K562 (cell line): ENCODE data around the gene ZNF366. TPM values are rescaled to one million over a fixed set of nuclear protein-coding genes. Genes with fewer than 3 reads are reported as not detected.

ENCODE experiments used
- CEBPG ChIP-seq, 3 experiments: fragments of 200-800 bp in 1 of 3; sonication (Bioruptor generic) in 1 of 3; sonication (generic) in 1 of 3; formaldehyde crosslinking in 1 of 3; IDR thresholded peaks in 2 of 3; conservative IDR thresholded peaks in 1 of 3; 2 replicates each; pipeline versions ENCODE4 v1.6.1 to v1.8.0; 2016 to 2022; ENCODE audit warnings: missing compliant biosample characterization in 2 of 3, missing genetic modification characterization in 2 of 3, mild to moderate bottlenecking in 1 of 3, missing genetic modification reagents in 1 of 3
- CHD4 ChIP-seq: fragments of 200-600 bp; sonication (generic); IDR thresholded peaks from 3 replicates; pipeline ENCODE4 v1.6.1; 2012; ENCODE audit warnings: low read depth, mild to moderate bottlenecking, mixed read lengths, low read length, inconsistent platforms; ENCODE audit not compliant: insufficient read depth, insufficient replicate concordance, poor library complexity, severe bottlenecking
- ETV5 ChIP-seq: sonication (generic); formaldehyde crosslinking; IDR thresholded peaks from 2 replicates; pipeline ENCODE4 v1.4.0; 2020; ENCODE audit warnings: low read depth, mild to moderate bottlenecking, missing genetic modification reagents
- GABPB1 ChIP-seq: sonication (generic); formaldehyde crosslinking; IDR thresholded peaks from 2 replicates; pipeline ENCODE4 v1.8.0; 2022; ENCODE audit warnings: mild to moderate bottlenecking, missing genetic modification reagents
- NR2C1 ChIP-seq, 2 experiments: fragments of 450-650 bp; IDR thresholded peaks; 2 replicates each; pipeline ENCODE4 v1.6.1; 2017; ENCODE audit warnings: mild to moderate bottlenecking in 2 of 2, antibody characterized with exemption in 1 of 2, inconsistent platforms in 1 of 2, missing compliant biosample characterization in 1 of 2, missing genetic modification characterization in 1 of 2
- NR2C2 ChIP-seq, 2 experiments: fragments of 200-800 bp in 1 of 2; sonication (Bioruptor generic) in 1 of 2; sonication (generic) in 1 of 2; formaldehyde crosslinking in 1 of 2; IDR thresholded peaks; 2 replicates each; pipeline versions ENCODE4 v1.6.1 to v1.8.0; 2016 to 2022; ENCODE audit warnings: mild to moderate bottlenecking in 1 of 2, missing compliant biosample characterization in 1 of 2, missing genetic modification characterization in 1 of 2, missing genetic modification reagents in 1 of 2
- POLR2H ChIP-seq: IDR thresholded peaks from 2 replicates; pipeline ENCODE4 v1.6.1; 2016; ENCODE audit warnings: missing genetic modification characterization, low read depth, mild to moderate bottlenecking, control low read depth, missing compliant biosample characterization, moderate library complexity
- RAD51 ChIP-seq: fragments of 450-650 bp; IDR thresholded peaks from 2 replicates; pipeline ENCODE4 v1.7.1; 2016; ENCODE audit warnings: low read depth, mild to moderate bottlenecking, borderline replicate concordance
- RBM22 ChIP-seq: fragments of 200-400 bp; formaldehyde crosslinking; IDR thresholded peaks from 2 replicates; pipeline ENCODE4 v1.6.1; 2018; ENCODE audit warnings: low read length, low read depth; ENCODE audit not compliant: poor library complexity, severe bottlenecking
- STAT5B ChIP-seq: fragments of 250-450 bp; sonication (Bioruptor Pico); IDR thresholded peaks from 2 replicates; pipeline ENCODE4 v1.8.0; 2021; ENCODE audit warnings: mild to moderate bottlenecking, inconsistent platforms
- ZNF431 ChIP-seq: sonication (generic); formaldehyde crosslinking; IDR thresholded peaks from 2 replicates; pipeline ENCODE4 v1.8.0; 2022; ENCODE audit warnings: mild to moderate bottlenecking, missing genetic modification reagents
- polyA plus RNA-seq, 8 experiments: library from polyadenylated mRNA; depleted of rRNA in 4 of 8; stranded (reverse) in 5 of 8; unstranded in 3 of 8; fragments of >200 nt; fragmentation: Nextera tagmentation in 2 of 8; fragmentation: Illumina TruSeq in 1 of 8; extraction: Ambion mirVana in 2 of 8; extraction: Trizol in 1 of 8; gene quantifications; 2 replicates each; pipeline versions ENCODE4 v1.2.1 to v1.2.3, GENCODE V29; 2011 to 2014; ENCODE audit warnings: inconsistent platforms in 1 of 8, missing spikeins in 1 of 8
- total RNA-seq, 7 experiments: library from RNA; depleted of rRNA in 6 of 7; stranded (reverse); fragments of >200 nt in 6 of 7; fragmentation: Illumina TruSeq in 2 of 7; extraction: Trizol in 2 of 7; gene quantifications; 2 replicates each; pipeline versions ENCODE4 v1.2.1 to v1.2.3, GENCODE V29; 2011 to 2021; ENCODE audit warnings: low replicate concordance in 1 of 7
- TF ChIP-seq, protein P1 (sequence below): fragments of 450-650 bp; IDR thresholded peaks from 2 replicates; pipeline ENCODE4 v1.6.1; 2016; ENCODE audit warnings: mild to moderate bottlenecking, moderate library complexity
- TF ChIP-seq, protein P2 (sequence below), 2 experiments: fragments of 450-650 bp; IDR thresholded peaks; 2 replicates each; pipeline ENCODE4 v1.6.1; 2016

Gene ZNF366
- total and polyA plus RNA-seq, 9 of the 15 experiments (the other 6 are each of a cell fraction or from before 2014, with no cell fraction given) = not detected

DNA sequence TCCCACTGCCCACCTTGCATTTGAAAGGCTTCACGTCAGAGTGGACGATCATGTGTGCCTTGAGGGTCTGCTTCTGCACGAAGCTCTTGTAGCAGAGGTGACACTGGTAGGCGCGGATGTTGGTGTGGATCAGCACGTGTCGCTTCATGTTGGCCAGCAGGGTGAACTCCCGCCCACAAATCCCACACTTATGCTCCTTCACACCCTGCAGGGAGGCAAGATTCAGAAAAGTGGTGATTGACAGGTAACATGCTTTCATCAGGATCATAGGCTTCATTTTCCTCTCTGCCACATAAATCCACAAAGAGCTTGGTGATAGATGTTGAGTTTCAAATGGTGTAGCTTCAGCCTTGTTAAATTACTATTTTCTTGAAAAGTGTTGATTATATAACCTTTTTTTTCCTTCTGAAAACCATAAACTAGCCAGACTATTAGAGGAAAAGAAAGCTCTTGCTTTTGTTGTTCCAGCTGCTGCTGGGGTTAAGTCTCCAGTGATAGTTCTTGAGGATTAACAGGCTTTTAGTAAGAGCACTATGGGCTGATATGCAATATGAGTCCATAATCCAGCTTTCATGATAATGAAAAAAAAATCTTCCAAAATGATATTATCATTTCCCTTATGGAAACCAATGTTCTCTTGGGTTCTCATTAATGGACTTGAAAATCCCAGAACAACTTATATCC lies 50.7 kb downstream of the ZNF366 start (continued):
- TF ChIP-seq, protein P1, sequence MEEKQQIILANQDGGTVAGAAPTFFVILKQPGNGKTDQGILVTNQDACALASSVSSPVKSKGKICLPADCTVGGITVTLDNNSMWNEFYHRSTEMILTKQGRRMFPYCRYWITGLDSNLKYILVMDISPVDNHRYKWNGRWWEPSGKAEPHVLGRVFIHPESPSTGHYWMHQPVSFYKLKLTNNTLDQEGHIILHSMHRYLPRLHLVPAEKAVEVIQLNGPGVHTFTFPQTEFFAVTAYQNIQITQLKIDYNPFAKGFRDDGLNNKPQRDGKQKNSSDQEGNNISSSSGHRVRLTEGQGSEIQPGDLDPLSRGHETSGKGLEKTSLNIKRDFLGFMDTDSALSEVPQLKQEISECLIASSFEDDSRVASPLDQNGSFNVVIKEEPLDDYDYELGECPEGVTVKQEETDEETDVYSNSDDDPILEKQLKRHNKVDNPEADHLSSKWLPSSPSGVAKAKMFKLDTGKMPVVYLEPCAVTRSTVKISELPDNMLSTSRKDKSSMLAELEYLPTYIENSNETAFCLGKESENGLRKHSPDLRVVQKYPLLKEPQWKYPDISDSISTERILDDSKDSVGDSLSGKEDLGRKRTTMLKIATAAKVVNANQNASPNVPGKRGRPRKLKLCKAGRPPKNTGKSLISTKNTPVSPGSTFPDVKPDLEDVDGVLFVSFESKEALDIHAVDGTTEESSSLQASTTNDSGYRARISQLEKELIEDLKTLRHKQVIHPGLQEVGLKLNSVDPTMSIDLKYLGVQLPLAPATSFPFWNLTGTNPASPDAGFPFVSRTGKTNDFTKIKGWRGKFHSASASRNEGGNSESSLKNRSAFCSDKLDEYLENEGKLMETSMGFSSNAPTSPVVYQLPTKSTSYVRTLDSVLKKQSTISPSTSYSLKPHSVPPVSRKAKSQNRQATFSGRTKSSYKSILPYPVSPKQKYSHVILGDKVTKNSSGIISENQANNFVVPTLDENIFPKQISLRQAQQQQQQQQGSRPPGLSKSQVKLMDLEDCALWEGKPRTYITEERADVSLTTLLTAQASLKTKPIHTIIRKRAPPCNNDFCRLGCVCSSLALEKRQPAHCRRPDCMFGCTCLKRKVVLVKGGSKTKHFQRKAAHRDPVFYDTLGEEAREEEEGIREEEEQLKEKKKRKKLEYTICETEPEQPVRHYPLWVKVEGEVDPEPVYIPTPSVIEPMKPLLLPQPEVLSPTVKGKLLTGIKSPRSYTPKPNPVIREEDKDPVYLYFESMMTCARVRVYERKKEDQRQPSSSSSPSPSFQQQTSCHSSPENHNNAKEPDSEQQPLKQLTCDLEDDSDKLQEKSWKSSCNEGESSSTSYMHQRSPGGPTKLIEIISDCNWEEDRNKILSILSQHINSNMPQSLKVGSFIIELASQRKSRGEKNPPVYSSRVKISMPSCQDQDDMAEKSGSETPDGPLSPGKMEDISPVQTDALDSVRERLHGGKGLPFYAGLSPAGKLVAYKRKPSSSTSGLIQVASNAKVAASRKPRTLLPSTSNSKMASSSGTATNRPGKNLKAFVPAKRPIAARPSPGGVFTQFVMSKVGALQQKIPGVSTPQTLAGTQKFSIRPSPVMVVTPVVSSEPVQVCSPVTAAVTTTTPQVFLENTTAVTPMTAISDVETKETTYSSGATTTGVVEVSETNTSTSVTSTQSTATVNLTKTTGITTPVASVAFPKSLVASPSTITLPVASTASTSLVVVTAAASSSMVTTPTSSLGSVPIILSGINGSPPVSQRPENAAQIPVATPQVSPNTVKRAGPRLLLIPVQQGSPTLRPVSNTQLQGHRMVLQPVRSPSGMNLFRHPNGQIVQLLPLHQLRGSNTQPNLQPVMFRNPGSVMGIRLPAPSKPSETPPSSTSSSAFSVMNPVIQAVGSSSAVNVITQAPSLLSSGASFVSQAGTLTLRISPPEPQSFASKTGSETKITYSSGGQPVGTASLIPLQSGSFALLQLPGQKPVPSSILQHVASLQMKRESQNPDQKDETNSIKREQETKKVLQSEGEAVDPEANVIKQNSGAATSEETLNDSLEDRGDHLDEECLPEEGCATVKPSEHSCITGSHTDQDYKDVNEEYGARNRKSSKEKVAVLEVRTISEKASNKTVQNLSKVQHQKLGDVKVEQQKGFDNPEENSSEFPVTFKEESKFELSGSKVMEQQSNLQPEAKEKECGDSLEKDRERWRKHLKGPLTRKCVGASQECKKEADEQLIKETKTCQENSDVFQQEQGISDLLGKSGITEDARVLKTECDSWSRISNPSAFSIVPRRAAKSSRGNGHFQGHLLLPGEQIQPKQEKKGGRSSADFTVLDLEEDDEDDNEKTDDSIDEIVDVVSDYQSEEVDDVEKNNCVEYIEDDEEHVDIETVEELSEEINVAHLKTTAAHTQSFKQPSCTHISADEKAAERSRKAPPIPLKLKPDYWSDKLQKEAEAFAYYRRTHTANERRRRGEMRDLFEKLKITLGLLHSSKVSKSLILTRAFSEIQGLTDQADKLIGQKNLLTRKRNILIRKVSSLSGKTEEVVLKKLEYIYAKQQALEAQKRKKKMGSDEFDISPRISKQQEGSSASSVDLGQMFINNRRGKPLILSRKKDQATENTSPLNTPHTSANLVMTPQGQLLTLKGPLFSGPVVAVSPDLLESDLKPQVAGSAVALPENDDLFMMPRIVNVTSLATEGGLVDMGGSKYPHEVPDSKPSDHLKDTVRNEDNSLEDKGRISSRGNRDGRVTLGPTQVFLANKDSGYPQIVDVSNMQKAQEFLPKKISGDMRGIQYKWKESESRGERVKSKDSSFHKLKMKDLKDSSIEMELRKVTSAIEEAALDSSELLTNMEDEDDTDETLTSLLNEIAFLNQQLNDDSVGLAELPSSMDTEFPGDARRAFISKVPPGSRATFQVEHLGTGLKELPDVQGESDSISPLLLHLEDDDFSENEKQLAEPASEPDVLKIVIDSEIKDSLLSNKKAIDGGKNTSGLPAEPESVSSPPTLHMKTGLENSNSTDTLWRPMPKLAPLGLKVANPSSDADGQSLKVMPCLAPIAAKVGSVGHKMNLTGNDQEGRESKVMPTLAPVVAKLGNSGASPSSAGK = peak; percentile 58
- TF ChIP-seq NR2C1 (IDR thresholded peaks at IDR 0.05) (no peak), NR2C1 (tag; IDR thresholded peaks at IDR 0.05) (no peak), CEBPG (CRISPR knock-in tag; IDR thresholded peaks at IDR 0.05) (no peak), CEBPG (tag; conservative IDR thresholded peaks at IDR 0.05 in 1 of 2, IDR thresholded peaks at IDR 0.05 in 1 of 2) (no peak), NR2C2 (CRISPR knock-in tag; IDR thresholded peaks at IDR 0.05) (no peak), NR2C2 (tag; IDR thresholded peaks at IDR 0.05) (no peak), GABPB1 (CRISPR knock-in tag) (no peak), STAT5B (CRISPR knock-in tag) (no peak), RBM22 (no peak), RAD51 (no peak), CHD4 (no peak), ETV5 (no peak), POLR2H (tag) (no peak), ZNF431 (CRISPR knock-in tag) (no peak)
- TF ChIP-seq, protein P2, sequence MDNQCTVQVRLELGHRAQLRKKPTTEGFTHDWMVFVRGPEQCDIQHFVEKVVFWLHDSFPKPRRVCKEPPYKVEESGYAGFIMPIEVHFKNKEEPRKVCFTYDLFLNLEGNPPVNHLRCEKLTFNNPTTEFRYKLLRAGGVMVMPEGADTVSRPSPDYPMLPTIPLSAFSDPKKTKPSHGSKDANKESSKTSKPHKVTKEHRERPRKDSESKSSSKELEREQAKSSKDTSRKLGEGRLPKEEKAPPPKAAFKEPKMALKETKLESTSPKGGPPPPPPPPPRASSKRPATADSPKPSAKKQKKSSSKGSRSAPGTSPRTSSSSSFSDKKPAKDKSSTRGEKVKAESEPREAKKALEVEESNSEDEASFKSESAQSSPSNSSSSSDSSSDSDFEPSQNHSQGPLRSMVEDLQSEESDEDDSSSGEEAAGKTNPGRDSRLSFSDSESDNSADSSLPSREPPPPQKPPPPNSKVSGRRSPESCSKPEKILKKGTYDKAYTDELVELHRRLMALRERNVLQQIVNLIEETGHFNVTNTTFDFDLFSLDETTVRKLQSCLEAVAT (IDR thresholded peaks at IDR 0.05) = no peak
